ENCODE data around the gene NUP35. TPM values are rescaled to one million over a fixed set of nuclear protein-coding genes. Genes with fewer than 3 reads are reported as not detected.
"Not testable (repeated sequence)": the region's sequence is repeated elsewhere in the genome, so short reads cannot be mapped to it uniquely, and the experiment has no call there.

NUP35 gene
- total RNA-seq, 1 donor from 2014 or later: not detected

DNA sequence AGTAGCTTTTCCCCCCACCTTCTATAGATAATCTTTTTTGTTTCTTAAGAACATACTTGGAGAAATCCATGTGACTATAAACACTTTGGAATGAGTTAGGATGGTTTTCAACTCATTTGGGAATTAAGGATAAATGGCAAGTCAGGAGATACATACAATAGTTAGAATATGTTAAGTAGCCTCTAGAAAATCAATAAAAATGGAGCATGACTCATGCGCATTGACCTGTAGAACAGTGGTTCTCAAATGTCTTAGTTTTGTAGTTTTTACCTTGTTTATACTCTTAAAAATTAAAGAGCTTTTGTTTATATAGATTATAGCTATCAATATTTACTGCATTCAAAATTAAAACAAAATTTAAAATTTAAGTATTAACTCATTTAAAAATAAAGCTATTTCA lies 24.7 kb downstream of the NUP35 start:
- Histone ChIP-seq H3K27me3 (no peaks in the 10 kb centered on the region), H3K9me3 (no peaks in the 10 kb centered on the region), H3K36me3 (peaks cover 3 to 7% of the 10 kb centered on the region in 2 donors), H3K4me1 (no peaks in the 10 kb centered on the region), H3K4me3 (no peak overlapping the region), H3K27ac (no peak overlapping the region)
- intact Hi-C loops (cut with DNase I): no loop called here
- DNase-seq (ENCODE audit: low spot score in 2 of 2): no peak
- TF ChIP-seq, protein P1, sequence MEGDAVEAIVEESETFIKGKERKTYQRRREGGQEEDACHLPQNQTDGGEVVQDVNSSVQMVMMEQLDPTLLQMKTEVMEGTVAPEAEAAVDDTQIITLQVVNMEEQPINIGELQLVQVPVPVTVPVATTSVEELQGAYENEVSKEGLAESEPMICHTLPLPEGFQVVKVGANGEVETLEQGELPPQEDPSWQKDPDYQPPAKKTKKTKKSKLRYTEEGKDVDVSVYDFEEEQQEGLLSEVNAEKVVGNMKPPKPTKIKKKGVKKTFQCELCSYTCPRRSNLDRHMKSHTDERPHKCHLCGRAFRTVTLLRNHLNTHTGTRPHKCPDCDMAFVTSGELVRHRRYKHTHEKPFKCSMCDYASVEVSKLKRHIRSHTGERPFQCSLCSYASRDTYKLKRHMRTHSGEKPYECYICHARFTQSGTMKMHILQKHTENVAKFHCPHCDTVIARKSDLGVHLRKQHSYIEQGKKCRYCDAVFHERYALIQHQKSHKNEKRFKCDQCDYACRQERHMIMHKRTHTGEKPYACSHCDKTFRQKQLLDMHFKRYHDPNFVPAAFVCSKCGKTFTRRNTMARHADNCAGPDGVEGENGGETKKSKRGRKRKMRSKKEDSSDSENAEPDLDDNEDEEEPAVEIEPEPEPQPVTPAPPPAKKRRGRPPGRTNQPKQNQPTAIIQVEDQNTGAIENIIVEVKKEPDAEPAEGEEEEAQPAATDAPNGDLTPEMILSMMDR (IDR thresholded peaks at IDR 0.05): no peak

DNA sequence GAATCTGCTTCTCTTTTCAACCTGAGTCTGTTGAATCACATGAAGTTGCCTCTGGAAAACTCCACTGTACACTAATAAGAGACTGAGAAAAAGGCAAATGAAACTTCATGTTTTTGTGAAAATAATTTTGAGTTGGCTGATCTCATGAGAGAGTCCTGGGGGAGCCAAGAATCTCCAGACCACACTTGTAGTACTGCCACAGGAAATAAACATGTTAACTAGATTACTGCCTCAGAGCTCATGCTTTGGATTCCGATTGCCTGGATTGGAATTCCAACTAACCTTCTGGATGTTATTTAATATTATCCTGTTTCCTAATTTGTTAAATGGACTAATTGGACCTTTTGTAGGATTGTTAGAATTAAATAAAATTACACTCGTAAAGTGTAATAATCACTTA lies 25.2 kb downstream of the NUP35 start:
- TF ChIP-seq, protein P1 (IDR thresholded peaks at IDR 0.05): no peak
- Histone ChIP-seq H3K4me3 (no peak overlapping the region), H3K4me1 (no peaks in the 10 kb centered on the region), H3K27me3 (no peaks in the 10 kb centered on the region), H3K9me3 (no peaks in the 10 kb centered on the region), H3K36me3 (peaks cover 3% of the 10 kb centered on the region in 2 donors), H3K27ac (no peak overlapping the region)
- DNase-seq (ENCODE audit: low spot score in 2 of 2): no peak
- intact Hi-C loops (cut with DNase I): no loop called here

DNA sequence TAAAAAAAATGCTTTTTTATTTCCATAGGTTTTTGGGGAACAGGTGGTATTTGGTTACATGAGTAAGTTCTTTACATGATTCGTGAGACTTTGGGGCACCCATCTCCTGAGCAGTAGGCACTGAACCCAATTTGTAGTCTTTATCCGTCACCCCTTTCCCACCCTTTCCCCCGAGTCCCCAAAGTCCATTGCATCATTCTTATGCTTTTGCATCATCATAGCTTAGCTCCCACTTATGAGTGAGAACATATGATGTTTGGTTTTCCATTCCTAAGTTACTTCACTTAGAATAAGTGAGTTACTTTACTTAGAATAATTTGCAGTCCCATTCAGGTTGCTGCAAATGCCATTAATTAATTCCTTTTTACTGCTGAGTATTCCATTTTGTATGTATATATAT lies 28.0 kb downstream of the NUP35 start:
- DNase-seq (ENCODE audit: low spot score in 2 of 2); H3K9me3 ChIP-seq; H3K4me3 ChIP-seq; intact Hi-C loops (cut with DNase I); H3K36me3 ChIP-seq; H3K27ac ChIP-seq; H3K4me1 ChIP-seq; H3K27me3 ChIP-seq: not testable (repeated sequence)

DNA sequence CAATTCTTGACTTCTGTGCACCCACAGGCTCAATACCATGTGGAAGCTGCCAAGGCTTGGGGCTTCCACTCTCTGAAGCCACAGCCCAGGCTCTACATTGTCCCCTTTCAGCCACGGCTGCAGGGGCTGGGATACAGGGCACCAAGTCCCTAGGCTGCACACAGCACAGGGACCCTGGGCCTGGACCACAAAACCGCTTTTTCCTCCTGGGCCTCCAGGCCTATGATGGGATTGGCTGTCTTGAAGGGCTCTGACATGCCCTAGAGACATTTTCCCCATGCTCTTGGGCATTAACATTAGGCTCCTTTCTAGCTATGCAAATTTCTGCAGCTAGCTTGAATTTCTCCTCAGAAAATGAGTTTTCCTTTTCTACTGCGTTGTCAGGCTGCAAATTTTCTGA lies 29.7 kb downstream of the NUP35 start:
- intact Hi-C loops (cut with DNase I): no loop called here
- DNase-seq (ENCODE audit: low spot score in 2 of 2): no peak
- H3K27me3 ChIP-seq: no peaks in the 10 kb centered on the region
- no peaks in the 10 kb centered on the region for H3K4me1 ChIP-seq
- TF ChIP-seq, protein P1 (IDR thresholded peaks at IDR 0.05): no peak
- no peak overlapping the region for H3K4me3 ChIP-seq
- H3K27ac ChIP-seq: no peak overlapping the region
- no peaks in the 10 kb centered on the region for H3K9me3 ChIP-seq
- peaks cover 3 to 12% of the 10 kb centered on the region in 2 donors for H3K36me3 ChIP-seq

DNA sequence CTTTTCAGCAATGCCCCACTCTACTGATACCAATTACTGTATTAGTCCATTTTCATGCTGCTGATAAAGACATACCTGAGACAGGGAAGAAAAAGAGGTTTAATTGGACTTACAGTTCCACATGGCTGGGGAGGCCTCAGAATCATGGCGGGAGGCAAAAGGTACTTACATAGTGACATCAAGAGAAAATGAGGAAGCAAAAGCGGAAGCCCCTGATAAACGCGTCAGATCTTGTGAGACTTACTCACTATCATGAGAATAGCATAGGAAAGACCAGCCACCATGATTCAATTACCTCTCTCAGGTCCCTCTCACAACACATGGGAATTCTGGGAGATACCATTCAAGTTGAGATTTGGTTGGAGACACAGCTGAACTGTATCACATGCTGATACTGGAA lies 30.5 kb downstream of the NUP35 start:
- DNase-seq (ENCODE audit: low spot score in 2 of 2); H3K9me3 ChIP-seq; H3K4me3 ChIP-seq; H3K27me3 ChIP-seq; intact Hi-C loops (cut with DNase I); H3K27ac ChIP-seq; H3K4me1 ChIP-seq: not testable (repeated sequence)
- peaks cover 3 to 17% of the 10 kb centered on the region in 2 donors for H3K36me3 ChIP-seq

DNA sequence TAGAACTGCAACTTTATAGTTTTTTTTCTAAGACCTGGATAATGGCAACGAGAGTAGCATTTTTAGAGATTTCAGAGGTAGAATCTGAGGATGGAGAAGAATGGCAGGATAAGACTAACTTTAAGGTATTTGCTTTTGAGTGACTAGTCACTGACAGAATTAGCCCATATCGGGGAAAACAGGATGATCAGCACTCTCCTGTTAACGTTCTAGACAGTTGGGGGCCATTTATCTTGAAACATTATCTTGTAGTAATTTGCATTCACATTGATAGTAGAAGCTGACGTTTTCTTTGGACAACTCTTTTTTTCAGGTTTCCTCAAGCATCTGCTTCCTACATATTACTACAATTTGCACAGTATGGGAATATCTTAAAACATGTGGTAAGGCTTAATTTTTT lies 32.9 kb downstream of the NUP35 start:
- no peaks in the 10 kb centered on the region for H3K27me3 ChIP-seq
- H3K4me3 ChIP-seq: no peak overlapping the region
- no peak for DNase-seq (ENCODE audit: low spot score in 2 of 2)
- no peaks in the 10 kb centered on the region for H3K9me3 ChIP-seq
- intact Hi-C loops (cut with DNase I): no loop called here
- H3K36me3 ChIP-seq: peaks cover 5 to 28% of the 10 kb centered on the region in 2 donors
- TF ChIP-seq, protein P1 (IDR thresholded peaks at IDR 0.05): no peak
- no peak overlapping the region for H3K27ac ChIP-seq
- H3K4me1 ChIP-seq: no peaks in the 10 kb centered on the region

DNA sequence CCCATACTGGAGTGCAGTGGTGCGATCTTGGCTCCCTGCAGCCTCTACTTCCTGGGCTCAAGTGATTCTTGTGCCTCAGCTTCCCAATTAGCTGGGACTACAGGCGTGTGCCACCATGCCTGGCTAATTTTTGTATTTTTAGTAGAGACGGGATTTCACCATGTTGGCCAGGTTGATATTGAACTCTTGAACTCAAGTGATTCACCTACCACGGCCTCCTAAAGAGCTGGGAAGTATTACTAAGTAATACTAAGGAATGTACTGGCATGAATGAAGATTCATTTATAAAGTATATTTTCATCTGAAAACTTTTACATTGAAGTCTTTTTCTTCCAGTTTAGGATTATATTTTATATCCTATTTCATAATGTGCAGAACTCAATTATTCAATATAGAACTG lies 38.1 kb downstream of the NUP35 start:
- H3K36me3 ChIP-seq: peaks cover 7 to 34% of the 10 kb centered on the region in 2 donors
- no peaks in the 10 kb centered on the region for H3K27me3 ChIP-seq
- intact Hi-C loops (cut with DNase I): no loop called here
- H3K27ac ChIP-seq: no peak overlapping the region
- no peaks in the 10 kb centered on the region for H3K9me3 ChIP-seq
- TF ChIP-seq, protein P1 (IDR thresholded peaks at IDR 0.05): no peak
- no peak for DNase-seq (ENCODE audit: low spot score in 2 of 2)
- no peaks in the 10 kb centered on the region for H3K4me1 ChIP-seq
- no peak overlapping the region for H3K4me3 ChIP-seq
